Gastroesophageal sphincter (tissue), 4 donors: ENCODE measurements around the gene LMTK2. TPM values are rescaled to one million over a fixed set of nuclear protein-coding genes. Genes with fewer than 3 reads are reported as not detected.
"Not testable (repeated sequence)": the region's sequence is repeated elsewhere in the genome, so short reads cannot be mapped to it uniquely, and the experiment has no call there.

ENCODE experiments used
- ATAC-seq: fragments of 150-250 bp; one replicate; pipeline ENCODE4 v1.9.1; 2016; ENCODE audit warnings: mild to moderate bottlenecking, moderate library complexity
- H3K27ac ChIP-seq, 4 donors: fragments of 200-600 bp; sonication (generic) in 3 of 4; 1 replicate in 3 of 4; 2 replicates in 1 of 4; pipeline ENCODE4 v1.5.1; 2016 to 2019
- H3K27me3 ChIP-seq: fragments of 200-600 bp; sonication (generic); one replicate; pipeline ENCODE4 v1.5.1; 2019
- H3K36me3 ChIP-seq, 2 donors: fragments of 200-600 bp; sonication (generic); one replicate each; pipeline ENCODE4 v1.5.1; 2019; ENCODE audit warnings: control low read depth in 1 of 2
- H3K4me1 ChIP-seq, 3 donors: fragments of 200-600 bp; sonication (generic); 1 replicate in 2 of 3; 2 replicates in 1 of 3; pipeline ENCODE4 v1.5.1; 2016 to 2019; ENCODE audit warnings: control low read depth in 2 of 3
- H3K4me3 ChIP-seq, 2 donors: fragments of 200-600 bp; sonication (generic); one replicate each; pipeline ENCODE4 v1.5.1; 2019; ENCODE audit warnings: mild to moderate bottlenecking in 1 of 2, moderate library complexity in 1 of 2
- H3K9me3 ChIP-seq, 3 donors: fragments of 200-600 bp; sonication (generic); one replicate each; pipeline ENCODE4 v1.5.1; 2017 to 2019; ENCODE audit warnings: control low read depth in 2 of 3
- CTCF ChIP-seq, 4 experiments: fragments of 200-600 bp in 2 of 4; fragments of 450-650 bp in 2 of 4; sonication (generic) in 1 of 4; IDR thresholded peaks; one replicate each; pipeline ENCODE4 v1.5.1; 2017 to 2019; ENCODE audit warnings: antibody characterized with exemption in 4 of 4, mild to moderate bottlenecking in 2 of 4, moderate library complexity in 2 of 4
- EP300 ChIP-seq: sonication (generic); formaldehyde crosslinking; IDR thresholded peaks from one replicate; pipeline ENCODE4 v1.6.1; 2017; ENCODE audit warnings: antibody characterized with exemption, mild to moderate bottlenecking
- POLR2A ChIP-seq, 2 donors: fragments of 450-650 bp; IDR thresholded peaks; one replicate each; pipeline ENCODE4 v1.6.1; 2017; ENCODE audit warnings: antibody characterized with exemption in 2 of 2, mild to moderate bottlenecking in 2 of 2, moderate library complexity in 1 of 2
- POLR2AphosphoS5 ChIP-seq: sonication (generic); formaldehyde crosslinking; IDR thresholded peaks from one replicate; pipeline ENCODE4 v1.6.1; 2017; ENCODE audit warnings: antibody characterized with exemption
- WGBS, 2 donors: methylation state at CpG; one replicate each; pipeline ENCODE4 v1.1.5; 2018; ENCODE audit warnings: low coverage in 1 of 2; 5-methylcytosine and 5-hydroxymethylcytosine counted together
- total RNA-seq, 4 donors: library from RNA; depleted of rRNA; stranded (reverse); fragments of >200 nt; gene quantifications; one replicate each; pipeline ENCODE4 v1.1.0, GENCODE V29; 2016

Gene LMTK2
- total RNA-seq, 4 donors from 2014 or later = 16.0 to 34.5 (median 22.1) TPM

DNA sequence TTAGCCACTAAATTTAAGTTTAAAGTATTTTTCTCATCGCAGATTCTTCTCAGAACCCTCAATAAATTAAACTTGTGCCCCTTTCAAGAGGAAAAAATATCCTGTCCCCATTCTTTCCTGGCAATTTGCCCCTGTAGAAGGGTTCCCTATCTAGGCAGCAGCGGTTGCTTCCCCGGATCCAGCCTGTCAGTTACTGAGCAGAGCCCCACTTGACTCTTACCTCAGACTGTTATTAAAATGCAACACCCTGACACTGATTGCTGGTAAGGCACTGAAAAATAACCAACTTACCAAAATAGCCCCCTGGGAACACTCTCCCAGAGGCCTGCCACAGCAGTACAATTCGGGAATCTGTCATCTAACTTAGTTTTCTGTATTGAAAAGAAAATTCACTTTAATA is 13.9 kb downstream of the LMTK2 start:
- Histone ChIP-seq H3K4me1 (peaks cover 0 to 18% (median 0%) of the 10 kb centered on the region in 3 donors), H3K36me3 (no peaks in the 10 kb centered on the region), H3K9me3 (no peaks in the 10 kb centered on the region), H3K27ac (no peak overlapping the region), H3K4me3 (no peak overlapping the region), H3K27me3 (no peaks in the 10 kb centered on the region)
- WGBS, 2 donors = 48 to 55% methylated on average over 3 to 4 of the region's 4 CpGs
- TF ChIP-seq EP300 (no peak), POLR2AphosphoS5 (no peak), CTCF (IDR thresholded peaks at IDR 0.05) (no peak), POLR2A (IDR thresholded peaks at IDR 0.05) (no peak)
- no peak for ATAC-seq

DNA sequence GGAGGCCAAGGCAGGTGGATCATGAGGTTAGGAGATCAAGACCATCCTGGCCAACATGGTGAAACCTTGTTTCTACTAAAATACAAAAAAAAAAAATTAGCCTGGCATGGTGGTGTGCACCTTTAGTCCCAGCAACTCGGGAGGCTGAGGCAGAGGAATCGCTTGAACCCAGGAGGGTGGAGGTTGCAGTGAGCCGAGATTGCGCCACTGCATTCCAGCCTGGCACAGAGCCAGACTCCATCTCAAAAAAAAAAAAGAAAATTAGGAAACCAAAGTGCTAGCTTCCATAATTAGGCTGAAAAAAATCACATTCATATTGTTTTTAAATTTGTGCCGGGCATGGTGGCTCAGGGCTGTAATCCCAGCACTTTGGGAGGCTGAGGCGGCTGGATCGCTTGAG is 14.7 kb downstream of the LMTK2 start:
- not testable (repeated sequence) for H3K27ac ChIP-seq, ATAC-seq, H3K27me3 ChIP-seq, H3K36me3 ChIP-seq, H3K9me3 ChIP-seq, H3K4me3 ChIP-seq
- peaks cover 0 to 18% (median 0%) of the 10 kb centered on the region in 3 donors for H3K4me1 ChIP-seq
- WGBS, 2 donors = 89 to 96% methylated on average over 7 of the region's 7 CpGs

DNA sequence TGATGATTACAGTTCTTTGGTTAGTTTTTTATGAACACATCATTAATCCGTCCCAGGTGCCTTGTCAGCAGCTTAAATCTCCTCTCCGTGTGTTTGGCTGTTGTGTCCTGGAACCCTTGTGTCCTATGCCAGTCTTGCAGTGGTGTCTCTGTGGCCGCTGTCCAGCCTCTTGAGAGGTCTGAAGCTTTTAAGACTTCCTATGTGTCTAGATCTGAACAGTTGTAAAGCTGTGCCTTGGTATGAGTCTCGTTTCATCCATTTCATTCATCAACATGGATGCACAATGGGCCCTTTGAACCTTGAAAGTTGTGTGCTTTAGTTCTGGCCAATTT is 16.7 kb downstream of the LMTK2 start:
- WGBS, 2 donors = 79 to 86% methylated on average over 4 of the region's 4 CpGs
- no peaks in the 10 kb centered on the region for H3K36me3 ChIP-seq
- H3K27me3 ChIP-seq = no peaks in the 10 kb centered on the region
- no peak overlapping the region for H3K27ac ChIP-seq
- no peaks in the 10 kb centered on the region for H3K9me3 ChIP-seq
- no peak for TF ChIP-seq POLR2A (IDR thresholded peaks at IDR 0.05)
- no peak for TF ChIP-seq POLR2AphosphoS5
- TF ChIP-seq EP300 = no peak
- TF ChIP-seq CTCF (IDR thresholded peaks at IDR 0.05) = no peak
- peaks cover 0 to 18% (median 0%) of the 10 kb centered on the region in 3 donors for H3K4me1 ChIP-seq
- H3K4me3 ChIP-seq = no peak overlapping the region
- ATAC-seq = no peak

DNA sequence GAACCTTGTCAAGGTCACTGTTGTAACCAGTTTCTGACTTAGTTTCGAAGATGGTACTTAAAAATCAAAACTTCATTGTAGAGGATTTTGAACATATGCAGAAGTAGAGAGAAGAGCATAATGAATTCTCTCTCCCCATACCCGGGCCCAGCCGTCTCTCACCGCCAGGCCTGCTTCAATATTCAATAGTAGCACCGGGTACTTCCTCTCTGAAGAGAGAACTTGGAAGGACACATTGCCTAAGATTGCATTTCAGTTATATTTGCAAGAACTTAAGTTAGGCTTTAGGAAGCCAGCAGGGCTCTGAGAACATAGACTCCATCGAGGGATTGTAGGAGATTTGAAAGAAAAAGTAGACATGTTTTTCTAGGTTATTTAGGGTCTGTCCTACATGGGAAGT is 19.1 kb downstream of the LMTK2 start:
- TF ChIP-seq POLR2AphosphoS5 (no peak), CTCF (IDR thresholded peaks at IDR 0.05) (no peak), POLR2A (IDR thresholded peaks at IDR 0.05) (no peak), EP300 (no peak)
- Histone ChIP-seq H3K4me3 (no peak overlapping the region), H3K27ac (no peak overlapping the region), H3K4me1 (no peaks in the 10 kb centered on the region), H3K9me3 (no peaks in the 10 kb centered on the region), H3K36me3 (no peaks in the 10 kb centered on the region), H3K27me3 (no peaks in the 10 kb centered on the region)
- WGBS, 2 donors = 100% methylated on average over 2 to 5 of the region's 6 CpGs
- ATAC-seq = no peak

GRCh38 chr7:98126311-98127142 is 19.9 kb downstream of the LMTK2 start:
- TF ChIP-seq EP300 (no peak), POLR2A (IDR thresholded peaks at IDR 0.05) (no peak), POLR2AphosphoS5 (no peak), CTCF (IDR thresholded peaks at IDR 0.05) (no peak)
- WGBS, 2 donors = 83 to 88% methylated on average over 5 to 13 of the region's 13 CpGs
- Histone ChIP-seq H3K4me1 (peaks cover 0 to 3% (median 0%) of the 10 kb centered on the region in 3 donors), H3K4me3 (no peak overlapping the region), H3K27ac (no peak overlapping the region), H3K9me3 (no peaks in the 10 kb centered on the region), H3K27me3 (no peaks in the 10 kb centered on the region), H3K36me3 (no peaks in the 10 kb centered on the region)
- ATAC-seq = no peak
